ENCODE measurements around the gene NUAK2.

GRCh38 chr1:205293350-205294074 is 28.0 kb downstream of the NUAK2 start:
- TF ChIP-seq POLR2AphosphoS5 (IDR thresholded peaks at IDR 0.05) (no peak), CTCF (IDR thresholded peaks at IDR 0.05) (no peak), POLR2A (IDR thresholded peaks at IDR 0.05) (no peak), EP300 (IDR thresholded peaks at IDR 0.05) (no peak)
